Gastrocnemius medialis (tissue), 4 donors: ENCODE results near the gene MED26.

Experiments used
- CTCF ChIP-seq, 5 experiments: fragments of 450-650 bp in 3 of 5; fragments of 200-600 bp in 2 of 5; sonication (generic) in 2 of 5; IDR thresholded peaks in 4 of 5; conservative IDR thresholded peaks in 1 of 5; 1 replicate in 4 of 5; 2 replicates in 1 of 5; pipeline ENCODE4 v1.5.1; 2016 to 2019; ENCODE audit warnings: antibody characterized with exemption in 5 of 5, mild to moderate bottlenecking in 3 of 5, moderate library complexity in 3 of 5
- POLR2A ChIP-seq, 2 donors: fragments of 450-650 bp; IDR thresholded peaks; one replicate each; pipeline ENCODE4 v1.6.1; 2017; ENCODE audit warnings: antibody characterized with exemption in 2 of 2, mild to moderate bottlenecking in 2 of 2, moderate library complexity in 2 of 2

GRCh38 chr19:16586477-16586871 is 41.5 kb downstream of the MED26 start:
- TF ChIP-seq CTCF (IDR thresholded peaks at IDR 0.05 in 4 of 5, conservative IDR thresholded peaks at IDR 0.05 in 1 of 5): no peak
- no peak for TF ChIP-seq POLR2A (IDR thresholded peaks at IDR 0.05)
